ENCODE results near the gene ATP11C.

DNA sequence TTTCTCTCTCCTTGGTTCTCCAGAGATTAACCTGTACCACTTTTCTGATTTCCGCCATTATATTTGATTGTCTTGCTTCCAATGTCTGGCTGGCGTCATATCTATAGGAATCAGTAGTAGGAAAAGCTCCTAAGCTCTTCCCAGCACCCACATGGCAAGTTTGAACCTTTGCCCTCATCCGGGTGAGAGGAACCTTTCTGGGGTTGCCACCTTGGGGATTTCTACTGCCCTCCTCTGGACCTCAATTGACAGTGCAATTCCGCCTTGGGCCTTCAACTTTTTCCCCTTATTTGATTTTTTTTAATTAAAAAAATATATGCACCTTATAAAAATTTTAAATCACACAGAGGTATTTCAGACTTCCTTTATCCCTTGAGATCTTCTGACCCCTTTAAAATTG is 34.4 kb upstream of the ATP11C start:
- TF ChIP-seq, protein P1, sequence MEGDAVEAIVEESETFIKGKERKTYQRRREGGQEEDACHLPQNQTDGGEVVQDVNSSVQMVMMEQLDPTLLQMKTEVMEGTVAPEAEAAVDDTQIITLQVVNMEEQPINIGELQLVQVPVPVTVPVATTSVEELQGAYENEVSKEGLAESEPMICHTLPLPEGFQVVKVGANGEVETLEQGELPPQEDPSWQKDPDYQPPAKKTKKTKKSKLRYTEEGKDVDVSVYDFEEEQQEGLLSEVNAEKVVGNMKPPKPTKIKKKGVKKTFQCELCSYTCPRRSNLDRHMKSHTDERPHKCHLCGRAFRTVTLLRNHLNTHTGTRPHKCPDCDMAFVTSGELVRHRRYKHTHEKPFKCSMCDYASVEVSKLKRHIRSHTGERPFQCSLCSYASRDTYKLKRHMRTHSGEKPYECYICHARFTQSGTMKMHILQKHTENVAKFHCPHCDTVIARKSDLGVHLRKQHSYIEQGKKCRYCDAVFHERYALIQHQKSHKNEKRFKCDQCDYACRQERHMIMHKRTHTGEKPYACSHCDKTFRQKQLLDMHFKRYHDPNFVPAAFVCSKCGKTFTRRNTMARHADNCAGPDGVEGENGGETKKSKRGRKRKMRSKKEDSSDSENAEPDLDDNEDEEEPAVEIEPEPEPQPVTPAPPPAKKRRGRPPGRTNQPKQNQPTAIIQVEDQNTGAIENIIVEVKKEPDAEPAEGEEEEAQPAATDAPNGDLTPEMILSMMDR (conservative IDR thresholded peaks at IDR 0.05; ENCODE audit: low read depth, low read length): peak; percentile 37
- TF ChIP-seq CEBPB (IDR thresholded peaks at IDR 0.05; ENCODE audit: low read depth, low read length): no peak
- TF ChIP-seq RAD21 (IDR thresholded peaks at IDR 0.05; ENCODE audit: low read length): peak; percentile 44
- peak; percentile 34; the same call in 1 of the 2 replicates for TF ChIP-seq SMC3 (IDR thresholded peaks at IDR 0.05; ENCODE audit: low read depth, low read length)
- TF ChIP-seq MXI1 (IDR thresholded peaks at IDR 0.05; ENCODE audit: borderline replicate concordance, low read depth, low read length): no peak
- no peak for TF ChIP-seq MAFK (IDR thresholded peaks at IDR 0.05; ENCODE audit: low read depth, low read length)
- TF ChIP-seq POLR2A (IDR thresholded peaks at IDR 0.05; ENCODE audit: low read depth, low read length): no peak
